HS-5 (cell line): Measurements from ENCODE around the gene ALPP.
"Not testable (repeated sequence)": the region's sequence is repeated elsewhere in the genome, so short reads cannot be mapped to it uniquely, and the experiment has no call there.

ENCODE experiments used
- DNase-seq: peaks from one replicate; pipeline ENCODE4 v3.0.0-alpha.2; 2012; ENCODE audit warnings: low read depth

Gene ALPP

DNA sequence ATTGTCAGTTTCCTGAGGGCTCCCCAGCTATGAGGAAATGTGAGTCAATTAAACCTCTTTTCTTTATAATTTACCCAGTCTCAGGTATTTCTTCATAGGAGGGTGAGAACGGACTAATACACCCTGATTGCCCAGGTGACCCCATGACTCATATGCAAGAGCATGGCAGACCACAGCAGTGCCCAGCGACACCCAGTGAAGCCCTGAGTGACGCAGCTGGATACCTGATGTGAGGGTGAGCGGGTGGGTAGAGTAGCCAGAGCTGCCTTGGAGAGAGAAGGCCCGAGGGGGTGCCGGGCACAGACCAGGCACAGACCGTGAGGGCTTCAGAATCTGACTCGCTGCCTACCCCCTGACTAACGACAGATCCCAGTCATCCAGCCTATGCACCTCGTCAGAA is 43.5 kb downstream of the ALPP start:
- DNase-seq, result no peak

DNA sequence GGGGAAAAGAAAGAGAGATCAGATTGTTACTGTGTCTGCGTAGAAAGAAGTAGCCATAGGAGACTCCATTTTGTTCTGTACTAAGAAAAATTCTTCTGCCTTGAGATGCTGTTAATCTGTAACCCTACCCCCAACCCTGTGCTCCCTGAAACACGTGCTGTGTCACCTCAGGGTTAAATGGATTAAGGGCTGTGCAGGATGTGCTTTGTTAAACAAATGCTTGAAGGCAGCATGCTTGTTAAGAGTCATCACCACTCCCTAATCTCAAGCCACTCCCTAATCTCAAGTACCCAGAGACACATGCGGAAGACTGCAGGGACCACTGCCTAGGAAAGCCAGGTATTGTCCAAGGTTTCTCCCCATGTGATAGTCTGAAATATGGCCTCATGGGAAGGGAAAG is 44.4 kb downstream of the ALPP start:
- DNase-seq, result not testable (repeated sequence)

DNA sequence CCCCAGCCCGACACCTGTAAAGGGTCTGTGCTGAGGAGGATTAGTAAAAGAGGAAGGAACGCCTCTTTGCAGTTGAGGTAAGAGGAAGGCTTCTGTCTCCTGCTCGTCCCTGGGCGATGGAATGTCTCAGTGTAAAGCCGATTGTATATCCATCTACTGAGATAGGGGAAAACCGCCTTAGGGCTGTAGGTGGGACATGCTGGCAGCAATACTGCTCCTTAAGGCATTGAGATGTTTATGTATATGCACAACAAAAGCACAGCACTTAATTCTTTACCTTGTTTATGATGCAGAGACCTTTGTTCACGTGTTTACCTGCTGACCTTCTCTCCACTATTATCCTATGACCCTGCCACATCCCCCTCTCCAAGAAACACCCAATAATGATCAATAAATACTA is 44.9 kb downstream of the ALPP start:
- not testable (repeated sequence) for DNase-seq

- DNase-seq, result no peak
Observed at GRCh38 chr2:232431705-232432590, 53.4 kb downstream of the ALPP start.
